ENCODE measurements around the gene FAM228B.

FAM228B gene

DNA sequence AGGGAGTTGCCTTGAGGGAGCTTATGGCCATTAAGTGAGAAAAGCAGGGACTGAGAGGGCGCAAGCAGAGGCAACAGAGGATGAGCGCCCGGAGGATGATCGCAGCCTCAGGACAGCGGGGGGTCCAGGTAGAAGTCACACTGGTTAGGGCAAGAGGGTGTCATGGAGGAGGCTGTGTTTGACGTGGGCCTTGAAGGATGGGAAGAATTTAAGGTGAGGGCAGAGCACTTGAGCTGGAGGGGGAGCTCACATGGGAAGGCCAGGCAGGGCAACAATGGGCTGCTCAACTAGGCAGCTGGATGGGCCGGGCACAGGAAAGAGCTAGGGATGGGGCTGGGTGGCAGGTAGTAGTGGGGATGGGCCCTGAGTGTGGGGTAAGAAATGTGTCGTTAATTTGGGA lies 83.4 kb downstream of the FAM228B start:
- no peak for DNase-seq

DNA sequence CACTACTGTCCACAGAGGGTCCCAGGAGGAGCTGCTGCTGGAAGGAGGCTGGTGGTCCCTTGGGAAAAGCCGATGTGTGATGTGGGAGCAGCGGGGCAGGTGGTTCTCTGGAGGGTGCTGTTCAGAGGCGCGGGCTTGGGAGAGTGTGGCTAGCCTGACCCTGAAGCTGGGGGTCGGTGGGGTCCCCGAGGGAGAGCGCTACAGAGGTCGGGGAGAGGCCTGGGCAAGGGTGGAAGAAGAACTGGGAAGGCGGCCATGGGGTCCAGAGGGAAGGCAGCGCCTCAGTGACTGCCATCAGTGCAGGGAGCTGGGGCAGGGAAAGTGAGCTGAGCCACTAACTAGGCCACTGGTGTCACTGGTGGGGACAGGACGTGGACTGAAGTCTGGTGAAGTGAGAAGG lies 84.1 kb downstream of the FAM228B start:
- no peak for DNase-seq

DNA sequence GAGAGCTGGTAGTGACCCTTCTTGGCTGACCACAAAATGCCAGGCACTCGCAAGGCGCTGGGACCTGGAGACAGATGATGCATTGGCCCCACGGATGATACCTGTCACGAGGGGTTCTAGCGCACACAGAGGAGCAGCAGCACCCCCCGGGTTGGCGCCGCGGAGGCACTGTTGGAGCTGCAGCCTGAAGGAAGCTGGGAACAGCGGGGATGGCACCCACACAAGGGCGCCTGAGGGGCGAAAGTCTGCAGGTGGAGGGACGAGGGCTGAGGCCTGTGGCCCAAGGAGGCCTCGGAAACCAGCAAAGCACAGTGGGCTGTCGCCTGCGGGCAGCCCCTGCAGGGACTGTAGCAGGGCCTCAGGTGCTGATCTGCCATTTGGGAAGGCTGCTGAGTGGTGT lies 85.2 kb downstream of the FAM228B start:
- no peak for DNase-seq

DNA sequence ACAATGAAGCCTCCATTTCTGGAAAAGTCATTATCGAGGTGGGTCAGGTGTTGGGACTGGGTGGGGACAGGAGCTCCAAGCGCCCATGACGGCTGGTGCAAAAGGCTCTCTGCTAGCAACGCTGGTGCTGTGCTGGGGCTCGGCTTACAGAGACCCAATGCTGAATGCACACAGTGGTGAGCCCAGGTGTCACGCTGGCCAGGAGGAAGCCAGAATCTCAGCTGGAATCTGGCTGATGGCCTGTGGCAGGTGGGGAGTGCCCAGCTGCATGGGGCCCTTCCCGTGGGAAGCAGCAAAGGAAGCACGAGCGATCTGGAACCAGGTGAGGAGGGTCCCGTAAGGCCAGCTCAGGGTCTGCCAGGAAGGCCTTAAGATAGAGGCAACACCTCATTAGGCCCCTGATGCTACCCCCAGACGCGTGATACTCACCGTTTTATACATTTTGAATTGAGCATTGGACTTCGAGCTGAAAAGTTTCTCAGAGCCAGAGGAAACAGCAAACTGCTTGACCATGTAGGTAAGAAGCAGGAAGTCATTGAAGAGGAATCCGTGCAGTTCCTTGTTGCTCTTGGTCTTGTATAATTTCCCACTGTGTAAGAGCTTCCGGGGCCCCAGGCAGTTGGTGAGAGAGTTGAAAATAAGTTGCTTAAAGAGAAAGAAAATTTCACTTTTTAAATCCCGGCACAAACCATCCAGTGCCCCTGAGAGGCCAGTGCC lies 86.3 kb downstream of the FAM228B start:
- no peak for DNase-seq

DNA sequence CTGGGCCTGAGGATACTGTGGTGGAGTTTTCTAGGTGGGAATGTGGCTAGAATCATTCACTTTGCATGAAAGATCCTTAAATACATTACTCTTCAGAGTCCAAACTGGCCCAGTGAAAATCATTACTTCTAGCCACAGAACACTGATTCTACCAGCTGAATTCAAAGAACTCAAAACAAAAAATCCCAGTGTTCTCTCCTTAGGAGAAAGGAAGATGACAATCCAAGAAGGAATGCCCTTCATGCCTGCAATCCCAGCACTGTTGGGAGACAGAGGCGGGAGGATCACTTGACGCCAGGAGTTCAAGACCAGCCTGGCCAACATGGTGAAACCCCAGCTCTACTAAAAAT lies 86.8 kb downstream of the FAM228B start:
- no peak for DNase-seq

DNA sequence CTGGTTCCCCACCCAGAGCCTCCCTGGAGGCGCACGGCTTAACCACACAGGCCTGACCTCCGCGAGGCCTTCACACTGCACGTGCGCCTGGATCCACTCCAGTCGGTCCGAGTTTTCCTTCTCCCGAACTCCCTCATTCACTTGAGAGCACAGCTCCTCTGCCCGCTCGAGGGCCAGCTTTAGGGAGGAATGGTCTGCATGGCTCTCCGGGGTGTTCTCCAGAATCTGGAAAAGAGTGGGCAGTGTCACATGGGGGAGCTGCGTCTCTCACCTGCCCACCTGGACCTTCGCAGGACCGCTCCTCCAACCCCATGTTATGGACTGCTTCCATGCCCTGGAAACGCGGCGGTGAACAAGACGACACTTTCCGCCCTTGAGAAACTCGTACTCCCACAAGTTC lies 87.5 kb downstream of the FAM228B start:
- DNase-seq: no peak

DNA sequence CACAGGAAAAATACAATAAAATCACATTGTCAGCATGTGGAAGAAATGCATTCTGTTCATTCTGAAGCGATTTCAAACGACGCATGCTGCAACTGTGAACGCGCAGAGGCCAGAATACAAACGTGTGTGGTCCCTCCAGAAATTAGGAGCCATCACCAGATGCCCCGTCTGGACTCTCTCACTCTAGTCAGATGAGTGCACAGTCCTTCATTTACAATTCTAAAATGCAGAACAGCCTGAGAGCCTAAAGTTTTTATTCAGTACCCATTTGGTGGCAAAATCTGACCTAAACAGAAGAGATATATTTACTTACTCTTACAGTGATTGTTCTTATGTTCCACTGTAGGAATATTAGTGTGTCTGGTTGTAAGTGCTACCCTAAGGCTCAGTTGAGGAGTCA lies 88.1 kb downstream of the FAM228B start:
- no peak for DNase-seq

DNA sequence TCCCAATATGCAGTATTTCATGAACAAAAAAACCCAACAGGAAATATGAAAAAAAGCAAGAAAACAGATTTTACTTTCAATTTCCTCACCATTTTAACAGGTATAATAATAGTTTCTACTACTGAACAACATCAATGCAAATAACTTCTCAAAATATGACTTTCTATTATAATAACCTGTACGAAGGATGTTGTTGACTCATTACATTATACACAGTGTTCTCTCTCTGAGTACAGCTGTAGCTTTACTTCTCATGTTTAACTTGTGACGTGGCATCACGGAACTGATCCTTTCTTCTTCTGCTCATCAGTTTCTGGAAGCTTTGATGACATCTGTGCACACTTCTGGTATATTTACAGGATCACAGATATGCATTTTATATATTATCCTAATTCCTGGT lies 91.6 kb downstream of the FAM228B start:
- DNase-seq: no peak

Measured in stimulated activated CD4-positive, alpha-beta T cell treated with anti-CD3 and anti-CD28 coated beads, Interleukin-2, amount 100 ng/mL, for 24 hours (primary cell).